HEK293T (cell line): ENCODE measurements around the gene TMEM131L.

Experiments used
- ARNT ChIP-seq: fragments of 450-650 bp; IDR thresholded peaks from 2 replicates; pipeline ENCODE4 v1.6.1; 2017; ENCODE audit warnings: mild to moderate bottlenecking
- BHLHE40 ChIP-seq: fragments of 450-650 bp; IDR thresholded peaks from 2 replicates; pipeline ENCODE4 v1.6.1; 2016; ENCODE audit warnings: mild to moderate bottlenecking, moderate library complexity, borderline replicate concordance
- ELF4 ChIP-seq: fragments of 450-650 bp; IDR thresholded peaks from 2 replicates; pipeline ENCODE4 v1.6.1; 2017; ENCODE audit warnings: antibody characterized with exemption
- FOXA1 ChIP-seq: fragments of 450-650 bp; IDR thresholded peaks from 2 replicates; pipeline ENCODE4 v1.6.1; 2016; ENCODE audit warnings: mild to moderate bottlenecking
- FOXK2 ChIP-seq: fragments of 450-650 bp; IDR thresholded peaks from 2 replicates; pipeline ENCODE4 v1.6.1; 2016; ENCODE audit warnings: mild to moderate bottlenecking
- FOXM1 ChIP-seq: fragments of 450-650 bp; IDR thresholded peaks from 2 replicates; pipeline ENCODE4 v1.6.1; 2017; ENCODE audit warnings: mild to moderate bottlenecking, borderline replicate concordance
- LEF1 ChIP-seq: fragments of 450-650 bp; IDR thresholded peaks from 2 replicates; pipeline ENCODE4 v1.6.1; 2017; ENCODE audit warnings: mild to moderate bottlenecking, borderline replicate concordance
- NFRKB ChIP-seq: fragments of 450-650 bp; IDR thresholded peaks from 2 replicates; pipeline ENCODE4 v1.6.1; 2016; ENCODE audit warnings: mild to moderate bottlenecking, moderate library complexity
- SP1 ChIP-seq: fragments of 450-650 bp; IDR thresholded peaks from 2 replicates; pipeline ENCODE4 v1.6.1; 2017
- SUZ12 ChIP-seq: fragments of 450-650 bp; IDR thresholded peaks from 2 replicates; pipeline ENCODE4 v1.6.1; 2016; ENCODE audit warnings: mild to moderate bottlenecking
- TARDBP ChIP-seq: fragments of 450-650 bp; IDR thresholded peaks from 2 replicates; pipeline ENCODE4 v1.6.1; 2016
- TF ChIP-seq, protein P1 (sequence below): fragments of 450-650 bp; IDR thresholded peaks from 2 replicates; pipeline ENCODE4 v1.6.1; 2016

DNA sequence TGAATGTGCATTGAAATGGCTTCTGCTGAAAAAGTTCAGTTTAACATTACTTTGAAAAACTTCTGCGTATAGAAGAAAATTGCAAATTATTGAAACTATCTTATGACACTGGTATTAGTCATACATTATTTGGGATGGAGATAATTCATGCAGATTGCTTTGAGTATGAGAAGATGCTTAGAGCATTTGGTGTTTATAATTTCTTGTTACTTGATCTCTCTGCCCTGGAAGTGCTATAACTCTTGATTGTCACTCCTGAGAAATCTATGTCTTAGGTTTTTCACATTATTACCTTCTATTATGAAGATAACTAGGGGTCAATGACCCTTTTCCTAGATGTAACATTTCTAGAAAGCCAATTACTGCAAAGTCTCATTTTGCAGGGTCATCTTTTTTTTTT is 36.4 kb downstream of the TMEM131L start:
- no peak for TF ChIP-seq SUZ12
- TF ChIP-seq BHLHE40, result no peak
- TF ChIP-seq NFRKB, result no peak
- no peak for TF ChIP-seq FOXM1
- no peak for TF ChIP-seq SP1
- no peak for TF ChIP-seq LEF1
- TF ChIP-seq ARNT, result no peak
- TF ChIP-seq ELF4, result no peak
- TF ChIP-seq, protein P1, sequence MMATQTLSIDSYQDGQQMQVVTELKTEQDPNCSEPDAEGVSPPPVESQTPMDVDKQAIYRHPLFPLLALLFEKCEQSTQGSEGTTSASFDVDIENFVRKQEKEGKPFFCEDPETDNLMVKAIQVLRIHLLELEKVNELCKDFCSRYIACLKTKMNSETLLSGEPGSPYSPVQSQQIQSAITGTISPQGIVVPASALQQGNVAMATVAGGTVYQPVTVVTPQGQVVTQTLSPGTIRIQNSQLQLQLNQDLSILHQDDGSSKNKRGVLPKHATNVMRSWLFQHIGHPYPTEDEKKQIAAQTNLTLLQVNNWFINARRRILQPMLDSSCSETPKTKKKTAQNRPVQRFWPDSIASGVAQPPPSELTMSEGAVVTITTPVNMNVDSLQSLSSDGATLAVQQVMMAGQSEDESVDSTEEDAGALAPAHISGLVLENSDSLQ, result no peak
- TF ChIP-seq FOXK2, result no peak
- TF ChIP-seq FOXA1, result no peak
- TF ChIP-seq TARDBP, result no peak
